ENCODE data around the gene EXTL2. TPM values are rescaled to one million over a fixed set of nuclear protein-coding genes. Genes with fewer than 3 reads are reported as not detected.
"Not testable (repeated sequence)": the region's sequence is repeated elsewhere in the genome, so short reads cannot be mapped to it uniquely, and the experiment has no call there.

The EXTL2 gene, protein sequence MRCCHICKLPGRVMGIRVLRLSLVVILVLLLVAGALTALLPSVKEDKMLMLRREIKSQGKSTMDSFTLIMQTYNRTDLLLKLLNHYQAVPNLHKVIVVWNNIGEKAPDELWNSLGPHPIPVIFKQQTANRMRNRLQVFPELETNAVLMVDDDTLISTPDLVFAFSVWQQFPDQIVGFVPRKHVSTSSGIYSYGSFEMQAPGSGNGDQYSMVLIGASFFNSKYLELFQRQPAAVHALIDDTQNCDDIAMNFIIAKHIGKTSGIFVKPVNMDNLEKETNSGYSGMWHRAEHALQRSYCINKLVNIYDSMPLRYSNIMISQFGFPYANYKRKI
- 35.0 and 37.5 TPM in 2 replicates for total RNA-seq (2014; rRNA removed)
- polyA plus RNA-seq (2012): 11.0 TPM

GRCh38 chr1:100894603-100895539, at the start of gene EXTL2:
TSS of gene EXTL2 (minus strand) at chr1:100894842. CDS start at chr1:100888757, 6,085 bp downstream.
- DNase-seq (ENCODE audit: low read depth): peak; percentile 84

GRCh38 chr1:100943533-100943932, 48.9 kb upstream of the EXTL2 start:
- DNase-seq (ENCODE audit: low read depth): no peak

DNA sequence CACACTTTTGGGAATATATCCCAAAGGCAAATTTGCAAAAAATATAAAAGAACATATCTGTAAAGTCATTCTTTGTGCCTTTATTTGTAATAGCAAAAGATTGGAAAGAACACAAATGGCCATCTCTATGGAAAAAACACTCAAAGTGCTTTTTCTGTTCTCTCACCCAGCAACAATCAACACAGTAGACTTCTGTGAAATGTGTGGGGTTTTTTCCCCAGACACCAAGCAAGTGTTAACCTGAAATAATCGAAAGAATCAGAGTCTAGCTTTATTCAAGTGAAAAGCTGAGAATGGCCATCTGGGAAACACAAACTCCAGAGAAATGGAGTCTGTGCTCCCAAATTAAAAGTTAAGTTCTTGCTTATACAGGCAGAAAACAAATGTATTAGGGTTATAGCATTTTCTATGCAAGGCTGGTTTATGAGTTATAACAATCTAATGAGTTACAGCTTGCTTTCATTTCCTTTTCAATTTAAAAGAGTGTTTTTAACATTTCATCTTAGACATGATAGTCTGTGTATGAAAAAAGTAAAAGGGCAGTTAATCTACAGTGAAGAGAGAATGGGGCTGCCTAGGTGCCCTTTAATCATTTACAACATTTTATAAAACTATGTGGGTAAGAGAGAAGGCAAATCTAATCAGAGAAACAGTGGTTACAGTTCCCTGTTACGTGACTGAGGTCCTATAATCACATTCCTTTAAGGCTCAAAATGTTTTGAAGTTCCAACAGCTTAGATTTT, 47.8 kb upstream of the EXTL2 start:
- no peak for DNase-seq (ENCODE audit: low read depth)

GRCh38 chr1:100941580-100942216, 47.1 kb upstream of the EXTL2 start:
- no peak for DNase-seq (ENCODE audit: low read depth)

DNA sequence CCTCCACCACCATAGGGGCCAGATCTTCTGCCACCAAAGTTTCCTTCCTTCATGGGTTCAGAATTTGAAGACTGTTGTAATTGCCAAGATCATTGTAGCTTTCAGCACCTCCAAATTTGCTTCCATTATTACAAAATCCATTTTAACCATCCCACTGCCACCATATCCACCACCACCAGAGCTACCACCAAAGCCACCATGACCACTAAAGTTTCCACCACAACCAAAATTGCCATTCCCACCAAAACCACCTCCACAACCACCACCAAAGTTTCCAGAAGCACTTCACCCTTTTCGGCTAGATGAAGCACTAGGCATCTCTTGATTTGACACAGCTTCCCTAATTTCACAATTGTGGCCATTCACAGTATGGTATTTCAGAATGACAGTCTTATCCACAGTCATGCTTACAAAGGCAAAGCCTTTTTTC, 46.5 kb upstream of the EXTL2 start:
- DNase-seq (ENCODE audit: low read depth): no peak

- DNase-seq (ENCODE audit: low read depth): no peak
These were observed 41.7 kb upstream of the EXTL2 start for GRCh38 chr1:100936194-100936967.

DNA sequence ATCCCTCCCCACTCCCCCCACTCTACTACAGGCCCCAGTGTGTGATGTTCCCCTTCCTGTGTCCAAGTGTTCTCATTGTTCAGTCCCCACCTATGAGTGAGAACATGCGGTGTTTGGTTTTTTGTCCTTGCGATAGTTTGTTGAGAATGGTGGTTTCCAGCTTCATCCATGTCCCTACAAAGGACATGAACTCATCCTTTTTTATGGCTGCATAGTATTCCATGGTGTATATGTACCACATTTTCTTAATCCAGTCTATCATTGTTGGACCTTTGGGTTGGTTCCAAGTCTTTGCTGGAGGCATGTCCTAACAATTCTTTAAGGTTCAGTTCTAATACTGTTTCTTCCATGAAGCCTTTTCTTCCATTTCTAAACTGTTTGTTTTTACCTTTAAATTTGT, 38.9 kb upstream of the EXTL2 start:
- not testable (repeated sequence) for DNase-seq (ENCODE audit: low read depth)

- DNase-seq (ENCODE audit: low read depth): no peak
These were observed 37.1 kb upstream of the EXTL2 start for GRCh38 chr1:100931716-100932115.

GRCh38 chr1:100930494-100930893, 35.9 kb upstream of the EXTL2 start:
- no peak for DNase-seq (ENCODE audit: low read depth)

- DNase-seq (ENCODE audit: low read depth): no peak
These were observed 33.5 kb upstream of the EXTL2 start for GRCh38 chr1:100928128-100928527.

DNA sequence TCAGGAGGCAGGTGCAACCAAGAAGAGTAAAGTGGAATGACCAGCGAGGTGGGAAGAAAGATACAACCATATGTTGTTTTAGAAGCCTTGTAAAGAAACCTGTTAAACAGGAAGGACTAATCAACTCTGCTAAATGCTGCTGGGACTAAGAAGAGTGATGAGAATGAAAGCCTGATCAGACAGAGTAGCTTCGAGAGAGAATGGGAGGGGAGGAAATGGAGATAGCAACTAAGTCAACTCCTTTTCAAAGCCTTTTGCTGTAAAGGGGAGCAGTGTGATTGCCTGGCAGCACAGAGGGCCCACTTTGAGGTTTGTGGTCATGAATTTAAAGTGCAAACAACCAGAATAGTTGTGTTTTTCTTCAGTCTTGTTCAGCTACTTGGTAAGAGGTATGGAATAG, 32.6 kb upstream of the EXTL2 start:
- no peak for DNase-seq (ENCODE audit: low read depth)

DNA sequence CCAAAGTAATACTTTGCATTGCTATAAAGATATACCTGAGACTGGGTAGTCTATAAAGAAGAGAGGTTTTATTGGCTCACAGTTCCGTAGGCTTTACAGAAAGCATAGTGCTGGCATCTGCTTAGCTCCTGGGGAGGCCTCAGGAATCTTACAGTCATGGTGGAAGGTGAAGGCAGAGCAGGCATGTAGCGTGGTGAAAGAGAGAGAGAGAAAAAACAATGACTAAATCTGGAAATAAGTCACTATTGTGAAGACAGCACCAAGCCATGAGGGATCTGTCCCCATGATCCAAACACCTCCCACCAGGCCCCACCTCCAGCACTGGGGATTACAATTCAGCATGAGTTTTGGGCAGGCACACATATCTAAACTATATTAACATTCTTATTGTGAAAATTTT, 31.6 kb upstream of the EXTL2 start:
- no peak for DNase-seq (ENCODE audit: low read depth)

- no peak for DNase-seq (ENCODE audit: low read depth)
These were observed 30.3 kb upstream of the EXTL2 start for GRCh38 chr1:100924991-100925390.

DNA sequence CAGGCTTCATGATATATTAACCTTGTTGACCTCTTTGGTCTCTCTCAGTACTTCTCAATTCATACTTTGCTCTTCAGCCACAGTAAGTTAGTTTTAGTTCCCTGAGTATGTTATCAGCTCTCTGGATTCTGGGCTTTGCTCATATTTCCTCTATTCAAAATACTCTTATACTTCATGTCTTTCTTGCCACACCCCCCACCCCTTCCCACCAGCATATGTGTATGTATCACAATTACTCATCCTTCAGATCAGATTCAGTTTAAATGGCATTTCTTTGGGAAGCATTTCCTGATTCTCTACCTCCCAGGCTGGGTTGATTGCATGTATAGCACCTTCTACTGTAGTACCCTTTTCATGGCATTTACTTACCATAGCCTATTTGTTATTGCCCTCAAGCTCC, 29.6 kb upstream of the EXTL2 start:
- peak; percentile 17 for DNase-seq (ENCODE audit: low read depth)

DNA sequence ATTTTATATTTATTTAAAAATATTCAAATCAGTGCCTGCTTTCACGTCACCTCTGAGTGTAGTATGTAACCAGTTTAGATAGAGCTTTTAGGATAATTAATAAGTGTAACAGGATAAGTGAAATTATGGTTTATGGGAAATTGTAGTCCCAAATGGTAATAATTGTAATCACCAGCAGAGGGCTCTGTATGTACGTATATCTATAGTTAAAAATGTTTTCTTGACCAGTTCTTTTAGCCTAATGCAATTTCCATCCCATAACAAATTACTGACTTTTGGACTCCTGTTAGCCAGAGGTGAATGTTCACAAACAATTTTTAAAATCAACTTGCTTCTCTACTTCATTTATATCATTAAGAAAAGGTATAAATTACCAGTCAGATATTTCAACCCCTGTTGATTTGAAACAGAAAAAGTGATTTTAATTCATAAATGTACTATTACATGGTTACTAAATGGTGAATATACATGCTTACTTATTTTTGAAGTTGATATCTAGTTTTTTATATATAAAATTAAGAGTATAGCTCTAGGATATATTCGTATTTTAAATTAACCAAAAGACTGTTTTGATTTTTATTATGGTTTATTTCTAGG, 26.6 kb upstream of the EXTL2 start:
- DNase-seq (ENCODE audit: low read depth): peak; percentile 52

GRCh38 chr1:100912019-100912418, 17.4 kb upstream of the EXTL2 start:
- no peak for DNase-seq (ENCODE audit: low read depth)

DNA sequence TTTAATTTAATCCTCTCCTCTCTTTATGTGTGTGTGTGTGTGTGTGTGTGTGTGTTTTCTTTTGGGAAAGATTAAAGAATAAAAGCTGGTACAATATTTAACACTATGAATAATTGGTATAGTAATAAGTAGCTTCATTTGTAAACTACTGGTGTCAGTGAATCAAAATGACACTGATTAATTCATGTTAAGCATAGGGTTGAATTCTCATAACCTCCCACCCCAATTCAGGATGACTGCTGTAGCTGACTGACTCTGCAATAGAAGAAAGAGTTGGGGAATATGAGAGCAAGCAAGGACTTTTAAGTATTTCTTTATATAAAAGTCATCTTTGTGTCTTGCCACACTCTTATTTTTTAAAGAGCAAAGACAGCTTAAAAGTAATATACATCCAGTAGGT, 14.4 kb upstream of the EXTL2 start:
- DNase-seq (ENCODE audit: low read depth): no peak

- DNase-seq (ENCODE audit: low read depth): no peak
These were observed 13.2 kb upstream of the EXTL2 start for GRCh38 chr1:100907887-100908286.

- DNase-seq (ENCODE audit: low read depth): no peak
These were observed 10.5 kb upstream of the EXTL2 start for GRCh38 chr1:100905181-100905580.

DNA sequence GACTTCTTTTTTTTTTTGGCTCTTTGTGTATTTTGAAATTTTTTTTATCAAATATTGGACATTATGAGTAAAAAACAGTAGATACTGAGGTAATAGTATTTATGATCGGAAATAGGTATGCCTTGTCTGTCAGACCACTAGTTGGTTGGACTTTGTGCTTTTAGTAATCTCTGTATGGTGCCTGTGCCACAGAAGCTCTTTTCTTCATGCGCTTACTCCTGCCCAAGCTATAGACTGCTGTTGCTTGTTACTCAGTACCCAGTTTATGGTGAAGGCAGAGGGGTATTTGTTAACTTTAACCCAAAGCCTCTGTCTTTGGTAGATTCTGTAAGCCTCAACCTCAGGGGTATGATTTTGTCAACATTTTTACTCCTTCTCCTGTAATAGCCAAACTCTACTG, 9.9 kb upstream of the EXTL2 start:
- no peak for DNase-seq (ENCODE audit: low read depth)
